Measurements from ENCODE around the gene ASB16.
"Not testable (repeated sequence)": the region's sequence is repeated elsewhere in the genome, so short reads cannot be mapped to it uniquely, and the experiment has no call there.

The ASB16 gene

GRCh38 chr17:44144966-44145739 lies 25.4 kb upstream of the ASB16 start:
- FAIRE-seq, result no peak
- no peak for DNase-seq (ENCODE audit: insufficient read length, low spot score)
- no peak for TF ChIP-seq CTCF (IDR thresholded peaks at IDR 0.05; ENCODE audit: insufficient read depth, missing control alignments)

GRCh38 chr17:44146375-44147346 lies 23.8 kb upstream of the ASB16 start:
- DNase-seq (ENCODE audit: insufficient read length, low spot score) (no peak), FAIRE-seq (no peak)
- TF ChIP-seq CTCF (IDR thresholded peaks at IDR 0.05; ENCODE audit: insufficient read depth, missing control alignments), result no peak

GRCh38 chr17:44147812-44148211 lies 22.7 kb upstream of the ASB16 start:
- no peak for FAIRE-seq
- no peak for DNase-seq (ENCODE audit: insufficient read length, low spot score)
- TF ChIP-seq CTCF (IDR thresholded peaks at IDR 0.05; ENCODE audit: insufficient read depth, missing control alignments), result no peak

GRCh38 chr17:44149066-44149465 lies 21.4 kb upstream of the ASB16 start:
- DNase-seq (ENCODE audit: insufficient read length, low spot score); FAIRE-seq: not testable (repeated sequence)

- no peak for FAIRE-seq
- no peak for DNase-seq (ENCODE audit: insufficient read length, low spot score)
- no peak for TF ChIP-seq CTCF (IDR thresholded peaks at IDR 0.05; ENCODE audit: insufficient read depth, missing control alignments)
Measured at GRCh38 chr17:44149750-44150329, 20.7 kb upstream of the ASB16 start.

GRCh38 chr17:44152875-44153274 lies 17.6 kb upstream of the ASB16 start:
- FAIRE-seq, result no peak

More at GRCh38 chr17:44152875-44153274, 17.6 kb upstream of the ASB16 start:
- DNase-seq (ENCODE audit: insufficient read length, low spot score), result no peak
- no peak for TF ChIP-seq CTCF (IDR thresholded peaks at IDR 0.05; ENCODE audit: insufficient read depth, missing control alignments)

All from D721Med (cell line).